ENCODE measurements around the gene SCN9A.

Gene SCN9A

GRCh38 chr2:166246901-166247300, 128.8 kb downstream of the SCN9A start:
- H3K4me1 Mint-ChIP-seq, result no peaks in the 10 kb centered on the region
- H3K27me3 Mint-ChIP-seq (ENCODE audit: low read depth), result no peaks in the 10 kb centered on the region
- TF ChIP-seq CTCF (IDR thresholded peaks at IDR 0.05; ENCODE audit: unreplicated experiment in 3 of 3), result no peak
- no peak overlapping the region for H3K4me3 Mint-ChIP-seq
- no peaks in the 10 kb centered on the region for H3K36me3 Mint-ChIP-seq (ENCODE audit: low read depth)
- H3K9me3 Mint-ChIP-seq, result no peaks in the 10 kb centered on the region
- no peak overlapping the region for H3K27ac Mint-ChIP-seq

DNA sequence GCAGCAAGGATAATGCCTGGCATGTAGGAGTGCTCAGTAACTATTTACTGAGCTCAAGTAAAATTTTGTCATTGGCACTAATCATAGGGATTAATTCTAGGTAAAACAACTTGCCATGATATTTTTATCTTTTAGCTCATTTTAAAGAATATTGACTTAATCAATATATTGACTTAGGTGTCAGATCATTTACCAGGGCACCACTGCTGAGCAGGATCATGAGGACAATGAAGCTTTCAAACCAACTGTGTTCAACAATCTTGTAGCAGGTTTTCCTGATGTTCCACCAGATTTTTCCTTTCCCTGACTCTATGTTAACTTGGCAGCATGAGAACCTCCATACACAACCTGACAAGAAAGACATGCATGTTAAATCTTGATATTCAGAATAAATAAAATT, 133.4 kb downstream of the SCN9A start:
- no peak overlapping the region for H3K4me3 Mint-ChIP-seq
- no peak for TF ChIP-seq CTCF (IDR thresholded peaks at IDR 0.05; ENCODE audit: unreplicated experiment in 3 of 3)
- H3K4me1 Mint-ChIP-seq, result peaks cover 5% of the 10 kb centered on the region
- no peak overlapping the region for H3K27ac Mint-ChIP-seq
- no peaks in the 10 kb centered on the region for H3K9me3 Mint-ChIP-seq
- H3K27me3 Mint-ChIP-seq (ENCODE audit: low read depth), result no peaks in the 10 kb centered on the region
- no peaks in the 10 kb centered on the region for H3K36me3 Mint-ChIP-seq (ENCODE audit: low read depth)

- Mint-ChIP-seq H3K9me3 (no peaks in the 10 kb centered on the region), H3K4me1 (peaks cover 5% of the 10 kb centered on the region), H3K4me3 (no peak overlapping the region)
Observed at GRCh38 chr2:166240387-166241313, 135.1 kb downstream of the SCN9A start.

GRCh38 chr2:166239548-166239947, 136.2 kb downstream of the SCN9A start:
- no peak overlapping the region for H3K4me3 Mint-ChIP-seq
- peaks cover 5% of the 10 kb centered on the region for H3K4me1 Mint-ChIP-seq
- H3K36me3 Mint-ChIP-seq (ENCODE audit: low read depth), result no peaks in the 10 kb centered on the region
- no peaks in the 10 kb centered on the region for H3K27me3 Mint-ChIP-seq (ENCODE audit: low read depth)
- no peak overlapping the region for H3K27ac Mint-ChIP-seq
- H3K9me3 Mint-ChIP-seq, result no peaks in the 10 kb centered on the region
- no peak for TF ChIP-seq CTCF (IDR thresholded peaks at IDR 0.05; ENCODE audit: unreplicated experiment in 3 of 3)

More at GRCh38 chr2:166240387-166241313, 135.1 kb downstream of the SCN9A start:
- Mint-ChIP-seq H3K27ac (no peak overlapping the region), H3K36me3 (ENCODE audit: low read depth) (no peaks in the 10 kb centered on the region), H3K27me3 (ENCODE audit: low read depth) (no peaks in the 10 kb centered on the region)
- TF ChIP-seq CTCF (IDR thresholded peaks at IDR 0.05; ENCODE audit: unreplicated experiment in 3 of 3), result no peak

DNA sequence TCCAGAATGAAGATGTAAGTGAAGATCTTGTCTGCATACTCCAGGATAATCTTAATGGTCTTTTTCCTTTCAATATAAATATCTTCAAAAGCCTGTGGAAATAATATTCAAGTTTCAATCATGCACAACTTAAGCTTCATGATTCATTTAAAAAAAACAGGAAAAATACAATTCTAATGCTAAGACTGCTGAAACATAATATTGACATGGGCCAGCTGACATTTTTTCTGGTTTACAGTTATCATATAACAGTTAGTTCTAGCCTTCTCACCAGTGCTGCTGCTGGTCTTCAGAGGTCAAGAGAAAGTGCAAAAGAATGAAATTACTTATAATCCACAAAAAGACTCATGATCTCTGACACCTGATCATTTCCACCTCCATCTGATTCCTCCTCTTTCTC, 137.6 kb downstream of the SCN9A start:
- Mint-ChIP-seq H3K27ac (no peak overlapping the region), H3K27me3 (ENCODE audit: low read depth) (no peaks in the 10 kb centered on the region), H3K4me3 (no peak overlapping the region), H3K36me3 (ENCODE audit: low read depth) (no peaks in the 10 kb centered on the region), H3K4me1 (peaks cover 5% of the 10 kb centered on the region), H3K9me3 (no peaks in the 10 kb centered on the region)
- no peak for TF ChIP-seq CTCF (IDR thresholded peaks at IDR 0.05; ENCODE audit: unreplicated experiment in 3 of 3)

Data from nephron (organoid).